Spinal cord (tissue), 10 donors: ENCODE measurements around the gene CHI3L2. TPM values are rescaled to one million over a fixed set of nuclear protein-coding genes. Genes with fewer than 3 reads are reported as not detected.

Source experiments
- DNase-seq, 6 donors: peaks; one replicate each; pipeline versions ENCODE4 v3.0.0 to v3.0.0-alpha.2; 2013 to 2015; ENCODE audit warnings: low spot score in 6 of 6, low read depth in 4 of 6
- H3K27ac ChIP-seq: one replicate; pipeline ENCODE4 v1.5.1; 2013; ENCODE audit warnings: low read depth, low read length, control low read depth
- H3K27me3 ChIP-seq: one replicate; pipeline ENCODE4 v1.6.1; 2013; ENCODE audit warnings: low read length; ENCODE audit not compliant: control insufficient read depth, insufficient read depth
- H3K36me3 ChIP-seq: one replicate; pipeline ENCODE4 v1.6.1; 2013; ENCODE audit warnings: low read length; ENCODE audit not compliant: control insufficient read depth, insufficient read depth
- H3K4me1 ChIP-seq: one replicate; pipeline ENCODE4 v1.6.1; 2013; ENCODE audit warnings: low read length; ENCODE audit not compliant: control insufficient read depth, insufficient read depth
- H3K4me3 ChIP-seq: one replicate; pipeline ENCODE4 v1.5.1; 2013; ENCODE audit warnings: low read depth, low read length, control low read depth
- H3K9me3 ChIP-seq: one replicate; pipeline ENCODE4 v1.6.1; 2013; ENCODE audit warnings: low read length; ENCODE audit not compliant: control insufficient read depth, insufficient read depth
- WGBS: methylation state at CpG from one replicate; pipeline ENCODE4 v1.1.5; 2013; ENCODE audit warnings: missing lambda C conversion rate; ENCODE audit not compliant: insufficient coverage; 5-methylcytosine and 5-hydroxymethylcytosine counted together
- polyA plus RNA-seq, 2 donors: library from polyadenylated mRNA; unstranded; fragments of 120-200 nt; gene quantifications; one replicate each; pipeline ENCODE4 v1.2.1, GENCODE V29; 2013; ENCODE audit not compliant: insufficient read length in 2 of 2
- total RNA-seq, 2 donors: library from RNA; depleted of rRNA in 1 of 2; stranded (reverse); fragments of 120-200 nt in 1 of 2; fragments of >200 nt in 1 of 2; gene quantifications; one replicate each; pipeline versions ENCODE4 v1.2.3 to v1.2.4, GENCODE V29; 2013 to 2014
- donor health status: healthy.

Gene CHI3L2
- total and polyA plus RNA-seq, 4 donors: 0.47 to 0.94 (median 0.89) TPM; not detected in 1

- peaks cover 12% of the 10 kb centered on the region for H3K4me1 ChIP-seq
- H3K27ac ChIP-seq: no peak overlapping the region
- peak in 1 of 6 donors; percentile 5 for DNase-seq
- 6% methylated on average over 39 of the region's 40 CpGs for WGBS
- no peaks in the 10 kb centered on the region for H3K9me3 ChIP-seq
- H3K36me3 ChIP-seq: no peaks in the 10 kb centered on the region
- peaks cover 28% of the 10 kb centered on the region for H3K27me3 ChIP-seq
- H3K4me3 ChIP-seq: no peak overlapping the region
Measured at GRCh38 chr1:111270771-111271463, 43.4 kb downstream of the CHI3L2 start.

DNA sequence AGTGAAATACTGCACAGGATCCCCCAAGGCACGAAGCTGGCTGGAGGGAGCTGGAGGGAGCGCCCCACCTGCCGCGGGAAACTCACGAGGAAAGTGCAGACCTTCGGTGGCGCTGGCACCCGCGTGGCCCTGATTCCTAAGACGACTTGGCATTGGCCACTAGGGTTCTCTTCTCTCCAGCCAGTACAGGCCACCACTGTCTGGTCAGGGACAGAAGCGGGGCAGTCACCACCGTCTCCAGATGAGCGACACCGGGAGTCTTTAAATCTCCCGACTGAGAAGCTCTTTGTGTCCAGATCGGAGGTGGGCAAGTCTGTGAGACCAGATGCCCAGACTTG lies 43.9 kb downstream of the CHI3L2 start:
- Histone ChIP-seq H3K9me3 (no peaks in the 10 kb centered on the region), H3K27ac (no peak overlapping the region), H3K27me3 (peaks cover 28% of the 10 kb centered on the region), H3K4me1 (peaks cover 12% of the 10 kb centered on the region), H3K36me3 (no peaks in the 10 kb centered on the region), H3K4me3 (no peak overlapping the region)
- DNase-seq: peak in 2 of 6 donors; percentile 6 to 7
- WGBS: 7% methylated on average over 16 of the region's 16 CpGs

DNA sequence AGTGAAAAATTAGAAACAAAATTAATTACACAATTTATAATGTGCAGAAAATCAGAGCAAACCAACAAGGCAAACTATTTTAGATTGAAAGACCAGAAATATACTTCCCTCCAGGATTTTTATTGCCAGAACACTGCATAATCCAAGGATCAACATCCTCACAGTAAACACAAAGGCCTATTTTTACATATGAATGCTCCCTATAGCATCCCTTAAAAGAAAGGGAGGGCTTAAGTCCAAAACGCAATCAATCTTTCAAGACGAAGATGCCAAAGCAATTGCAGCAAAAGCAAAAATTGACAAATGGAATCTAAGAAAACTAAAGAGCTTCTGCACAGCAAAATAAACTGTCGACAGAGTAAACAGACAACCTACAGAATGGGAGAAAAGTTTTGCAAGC lies 44.6 kb downstream of the CHI3L2 start:
- Histone ChIP-seq H3K4me1 (peaks cover 12% of the 10 kb centered on the region), H3K36me3 (no peaks in the 10 kb centered on the region), H3K27ac (no peak overlapping the region), H3K9me3 (peaks cover 2% of the 10 kb centered on the region), H3K4me3 (no peak overlapping the region), H3K27me3 (peaks cover 28% of the 10 kb centered on the region)
- WGBS: 0% methylated on average over 1 of the region's 3 CpGs
- peak in 1 of 6 donors; percentile 6 for DNase-seq

GRCh38 chr1:111274653-111275052 lies 47.1 kb downstream of the CHI3L2 start:
- Histone ChIP-seq H3K9me3 (peaks cover 2% of the 10 kb centered on the region), H3K4me3 (no peak overlapping the region), H3K4me1 (peaks cover 12% of the 10 kb centered on the region), H3K27me3 (peaks cover 24% of the 10 kb centered on the region), H3K36me3 (no peaks in the 10 kb centered on the region), H3K27ac (no peak overlapping the region)
- no CpG with 5 or more reads among the region's 4 CpGs for WGBS
- DNase-seq: no peak

DNA sequence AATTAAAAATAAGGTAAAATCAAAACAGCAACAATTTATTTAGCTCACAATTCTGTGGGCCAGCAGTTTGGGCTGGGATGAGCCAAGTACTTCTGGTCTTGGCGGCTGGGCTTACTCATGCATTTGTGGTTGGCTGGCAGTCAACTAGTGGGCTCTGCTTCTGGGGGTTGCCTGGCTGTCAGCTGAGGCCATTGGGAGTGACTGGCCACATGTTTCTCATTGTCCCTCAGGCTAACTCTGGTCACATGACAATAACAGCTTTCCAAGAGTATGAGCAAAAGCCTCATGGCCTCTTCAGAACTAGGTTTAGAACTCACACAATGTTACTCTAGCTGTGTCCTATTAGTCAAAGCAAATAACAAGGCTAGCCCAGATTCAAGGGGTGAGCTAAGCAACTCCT lies 47.6 kb downstream of the CHI3L2 start:
- peak in 2 of 6 donors; percentile 10 to 35 for DNase-seq
- no peaks in the 10 kb centered on the region for H3K36me3 ChIP-seq
- H3K27me3 ChIP-seq: peaks cover 21% of the 10 kb centered on the region
- no peak overlapping the region for H3K4me3 ChIP-seq
- H3K9me3 ChIP-seq: peaks cover 2% of the 10 kb centered on the region
- H3K27ac ChIP-seq: no peak overlapping the region
- no CpG with 5 or more reads among the region's 1 CpG for WGBS
- H3K4me1 ChIP-seq: peaks cover 12% of the 10 kb centered on the region

- Histone ChIP-seq H3K27ac (no peak overlapping the region), H3K4me3 (no peak overlapping the region), H3K27me3 (peaks cover 12% of the 10 kb centered on the region), H3K9me3 (peaks cover 2% of the 10 kb centered on the region), H3K4me1 (peaks cover 8% of the 10 kb centered on the region), H3K36me3 (no peaks in the 10 kb centered on the region)
- no peak for DNase-seq
Measured at GRCh38 chr1:111275780-111276433, 48.4 kb downstream of the CHI3L2 start.

DNA sequence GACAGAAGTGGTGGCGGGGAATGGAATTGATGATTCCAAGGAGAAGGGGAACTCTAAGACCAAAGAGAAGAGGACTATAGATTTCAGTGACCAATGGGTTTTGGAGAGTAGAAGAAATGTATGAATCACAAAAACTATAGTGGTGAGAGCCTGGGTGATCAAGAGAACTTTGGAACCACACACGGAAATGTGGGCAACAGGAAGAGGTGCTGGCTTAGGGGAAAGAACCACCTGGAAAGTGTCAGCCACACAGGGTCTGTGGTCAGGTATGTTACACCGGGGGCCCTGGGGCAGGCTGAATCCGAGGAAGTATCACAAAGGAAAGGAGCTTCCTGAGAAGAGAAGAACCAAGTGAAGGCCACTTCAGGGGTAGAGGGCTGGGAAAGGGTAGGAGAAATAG lies 51.6 kb downstream of the CHI3L2 start:
- Histone ChIP-seq H3K36me3 (no peaks in the 10 kb centered on the region), H3K4me1 (no peaks in the 10 kb centered on the region), H3K4me3 (no peak overlapping the region), H3K27ac (no peak overlapping the region), H3K9me3 (peaks cover 2% of the 10 kb centered on the region), H3K27me3 (no peaks in the 10 kb centered on the region)
- no peak for DNase-seq
- WGBS: 81% methylated on average over 4 of the region's 4 CpGs

GRCh38 chr1:111280267-111280666 lies 52.8 kb downstream of the CHI3L2 start:
- peaks cover 2% of the 10 kb centered on the region for H3K9me3 ChIP-seq
- no peak overlapping the region for H3K27ac ChIP-seq
- no peaks in the 10 kb centered on the region for H3K36me3 ChIP-seq
- no peak overlapping the region for H3K4me3 ChIP-seq
- H3K27me3 ChIP-seq: no peaks in the 10 kb centered on the region
- DNase-seq: no peak
- H3K4me1 ChIP-seq: no peaks in the 10 kb centered on the region

- WGBS: 83% methylated on average over 5 of the region's 5 CpGs
- no peak for DNase-seq
- H3K27ac ChIP-seq: no peak overlapping the region
- no peaks in the 10 kb centered on the region for H3K4me1 ChIP-seq
- H3K9me3 ChIP-seq: peaks cover 2% of the 10 kb centered on the region
- no peaks in the 10 kb centered on the region for H3K36me3 ChIP-seq
- peaks cover 2% of the 10 kb centered on the region for H3K27me3 ChIP-seq
- no peak overlapping the region for H3K4me3 ChIP-seq
Measured at GRCh38 chr1:111281411-111281810, 53.9 kb downstream of the CHI3L2 start.

DNA sequence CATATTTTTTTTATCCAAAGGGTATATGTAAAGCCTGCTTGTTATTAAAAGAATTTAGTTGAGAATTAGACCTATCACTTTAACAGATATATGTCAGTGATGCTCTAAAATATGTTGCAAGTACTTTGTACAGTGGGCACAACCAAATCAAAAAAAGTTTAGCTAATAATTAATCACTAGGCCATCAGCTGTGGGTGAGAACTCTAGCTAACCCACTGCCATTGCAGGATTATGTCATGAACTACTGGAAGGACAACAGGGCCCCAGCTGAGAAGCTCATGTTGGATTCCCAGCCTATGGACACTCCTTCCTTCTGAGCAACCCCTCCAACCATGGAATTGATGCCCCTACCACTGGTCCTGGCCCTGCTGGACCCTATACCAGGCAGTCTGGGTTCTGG lies 56.3 kb downstream of the CHI3L2 start:
- no peaks in the 10 kb centered on the region for H3K36me3 ChIP-seq
- H3K27ac ChIP-seq: no peak overlapping the region
- H3K27me3 ChIP-seq: peaks cover 2% of the 10 kb centered on the region
- no peaks in the 10 kb centered on the region for H3K4me1 ChIP-seq
- H3K4me3 ChIP-seq: no peak overlapping the region
- no peak for DNase-seq
- H3K9me3 ChIP-seq: no peaks in the 10 kb centered on the region
